BE2C (cell line): ENCODE measurements around the gene HES7.

ENCODE experiments used
- DNase-seq: peaks from one replicate; pipeline ENCODE4 v3.0.0-alpha.2; 2020
- H3K27me3 ChIP-seq: fragments of 250-450 bp; sonication (Bioruptor Pico); 2 replicates; pipeline ENCODE4 v1.5.1; 2020; ENCODE audit warnings: mild to moderate bottlenecking
- H3K36me3 ChIP-seq: fragments of 250-450 bp; sonication (Bioruptor Pico); 2 replicates; pipeline ENCODE4 v1.5.1; 2020; ENCODE audit warnings: mild to moderate bottlenecking
- H3K4me1 ChIP-seq: fragments of 250-450 bp; sonication (Bioruptor Pico); 2 replicates; pipeline ENCODE4 v1.5.1; 2020
- H3K4me3 ChIP-seq: 2 replicates; pipeline ENCODE4 v1.5.1; 2011; ENCODE audit warnings: low read depth, low read length
- H3K9me3 ChIP-seq: fragments of 250-450 bp; sonication (Bioruptor Pico); 2 replicates; pipeline ENCODE4 v1.5.1; 2020
- CTCF ChIP-seq: IDR thresholded peaks from 2 replicates; pipeline ENCODE4 v1.5.1; 2012; ENCODE audit warnings: mild to moderate bottlenecking, low read depth, low read length

Gene HES7

GRCh38 chr17:8087952-8088230 is 36.0 kb downstream of the HES7 start:
- Histone ChIP-seq H3K36me3 (no peaks in the 10 kb centered on the region), H3K27me3 (no peaks in the 10 kb centered on the region), H3K4me1 (no peaks in the 10 kb centered on the region), H3K4me3 (no peak overlapping the region), H3K9me3 (no peaks in the 10 kb centered on the region)
- no peak for TF ChIP-seq CTCF
- no peak for DNase-seq

- H3K4me3 ChIP-seq = no peak within 1 kb of the TSS
- H3K4me1 ChIP-seq = no peaks in the 10 kb centered on the region
- no peak for DNase-seq
- no peaks in the 10 kb centered on the region for H3K9me3 ChIP-seq
- H3K36me3 ChIP-seq = no peaks in the 10 kb centered on the region
- no peaks in the 10 kb centered on the region for H3K27me3 ChIP-seq
- TF ChIP-seq CTCF = no peak
Observed at GRCh38 chr17:8087075-8087951, 36.6 kb downstream of the HES7 start, which contains the start of gene ALOX12B. TSS of gene ALOX12B (minus strand) at chr17:8087716. CDS start at chr17:8087442, 274 bp downstream.

GRCh38 chr17:8084250-8084649 is 39.7 kb downstream of the HES7 start:
- H3K9me3 ChIP-seq = no peaks in the 10 kb centered on the region
- no peak for TF ChIP-seq CTCF
- no peaks in the 10 kb centered on the region for H3K36me3 ChIP-seq
- no peak overlapping the region for H3K4me3 ChIP-seq
- no peaks in the 10 kb centered on the region for H3K4me1 ChIP-seq
- H3K27me3 ChIP-seq = no peaks in the 10 kb centered on the region
- no peak for DNase-seq

GRCh38 chr17:8082292-8082691 is 41.6 kb downstream of the HES7 start:
- no peak for TF ChIP-seq CTCF
- Histone ChIP-seq H3K4me3 (no peak overlapping the region), H3K36me3 (no peaks in the 10 kb centered on the region), H3K27me3 (no peaks in the 10 kb centered on the region), H3K4me1 (no peaks in the 10 kb centered on the region), H3K9me3 (no peaks in the 10 kb centered on the region)
- DNase-seq = no peak

- Histone ChIP-seq H3K4me3 (no peak overlapping the region), H3K4me1 (no peaks in the 10 kb centered on the region), H3K27me3 (no peaks in the 10 kb centered on the region), H3K36me3 (no peaks in the 10 kb centered on the region), H3K9me3 (no peaks in the 10 kb centered on the region)
- TF ChIP-seq CTCF = no peak
- DNase-seq = no peak
Observed at GRCh38 chr17:8081876-8082275, 42.0 kb downstream of the HES7 start.

- Histone ChIP-seq H3K36me3 (no peaks in the 10 kb centered on the region), H3K4me3 (no peak overlapping the region), H3K27me3 (no peaks in the 10 kb centered on the region), H3K9me3 (no peaks in the 10 kb centered on the region), H3K4me1 (no peaks in the 10 kb centered on the region)
- TF ChIP-seq CTCF = no peak
- no peak for DNase-seq
Observed at GRCh38 chr17:8080799-8081219, 43.1 kb downstream of the HES7 start.
